Keratinocyte (primary cell): ENCODE measurements around the gene FHOD3. TPM values are rescaled to one million over a fixed set of nuclear protein-coding genes. Genes with fewer than 3 reads are reported as not detected.

Source experiments
- DNase-seq: peaks from one replicate; pipeline ENCODE4 v3.0.0-alpha.2; 2011; ENCODE audit warnings: low read depth, missing footprints, low spot score
- FAIRE-seq: peaks from 2 replicates; lab custom pipeline; 2011; peaks lifted over from hg19 to GRCh38; lab: Jason Lieb, UNC
- H2AFZ ChIP-seq: 2 replicates; pipeline ENCODE4 v1.6.0; 2012; ENCODE audit warnings: low read length, control low read depth, inconsistent platforms; ENCODE audit not compliant: control insufficient read depth
- H3K27ac ChIP-seq: 2 replicates; pipeline ENCODE4 v1.5.1; 2011; ENCODE audit warnings: low read length; ENCODE audit not compliant: control insufficient read depth, insufficient read depth
- H3K27me3 ChIP-seq: 3 replicates; pipeline ENCODE4 v1.6.0; 2011; ENCODE audit warnings: low read length; ENCODE audit not compliant: control insufficient read depth, insufficient read depth; ENCODE audit errors: extremely low read depth
- H3K36me3 ChIP-seq, 2 experiments: 2 replicates in 1 of 2; 3 replicates in 1 of 2; pipeline ENCODE4 v1.5.1; 2011; ENCODE audit warnings: low read length in 2 of 2, mild to moderate bottlenecking in 1 of 2; ENCODE audit not compliant: control insufficient read depth in 2 of 2, insufficient read depth in 2 of 2; ENCODE audit errors: extremely low read depth in 1 of 2
- H3K4me1 ChIP-seq: 3 replicates; pipeline ENCODE4 v1.5.1; 2011; ENCODE audit warnings: low read length; ENCODE audit not compliant: control insufficient read depth, insufficient read depth; ENCODE audit errors: extremely low read depth
- H3K4me2 ChIP-seq: 3 replicates; pipeline ENCODE4 v1.6.0; 2011; ENCODE audit warnings: low read depth, low read length; ENCODE audit not compliant: control insufficient read depth, insufficient read depth; ENCODE audit errors: extremely low read depth
- H3K4me3 ChIP-seq, 3 experiments: fragments of 200-600 bp in 1 of 3; sonication (generic) in 1 of 3; 2 replicates in 2 of 3; 3 replicates in 1 of 3; pipeline ENCODE4 v1.5.1; 2011 to 2016; ENCODE audit warnings: low read length in 3 of 3, mild to moderate bottlenecking in 3 of 3, control low read depth in 2 of 3, inconsistent platforms in 1 of 3, low read depth in 1 of 3, mixed read lengths in 1 of 3, mixed run types in 1 of 3, moderate library complexity in 1 of 3; ENCODE audit not compliant: control insufficient read depth in 2 of 3, insufficient read depth in 2 of 3; ENCODE audit errors: extremely low read depth in 1 of 3
- H3K79me2 ChIP-seq: 2 replicates; pipeline ENCODE4 v1.6.0; 2012; ENCODE audit warnings: low read length; ENCODE audit not compliant: control insufficient read depth, insufficient read depth
- H3K9ac ChIP-seq: 3 replicates; pipeline ENCODE4 v1.6.0; 2011; ENCODE audit warnings: low read length; ENCODE audit not compliant: control insufficient read depth, insufficient read depth; ENCODE audit errors: extremely low read depth
- H3K9me1 ChIP-seq: 3 replicates; pipeline ENCODE4 v1.6.0; 2011; ENCODE audit warnings: low read length; ENCODE audit not compliant: control insufficient read depth, insufficient read depth; ENCODE audit errors: extremely low read depth
- H3K9me3 ChIP-seq: 2 replicates; pipeline ENCODE4 v1.5.1; 2012; ENCODE audit warnings: low read depth, low read length; ENCODE audit not compliant: control insufficient read depth
- H4K20me1 ChIP-seq: 3 replicates; pipeline ENCODE4 v1.6.0; 2011; ENCODE audit warnings: low read length; ENCODE audit not compliant: control insufficient read depth, insufficient read depth; ENCODE audit errors: extremely low read depth
- CTCF ChIP-seq, 3 experiments: IDR thresholded peaks in 1 of 3; conservative IDR thresholded peaks in 1 of 3; optimal IDR thresholded peaks in 1 of 3; 2 replicates in 2 of 3; 3 replicates in 1 of 3; pipeline versions ENCODE3 to v1.5.1; 2011; ENCODE audit warnings: low read length in 3 of 3, mild to moderate bottlenecking in 3 of 3, moderate library complexity in 2 of 3, control low read depth in 1 of 3, inconsistent platforms in 1 of 3; ENCODE audit not compliant: insufficient read depth in 2 of 3; ENCODE audit errors: extremely low read depth in 1 of 3
- EZH2 ChIP-seq: IDR thresholded peaks from one replicate; pipeline ENCODE4 v1.6.1; 2012; ENCODE audit warnings: inconsistent platforms, mild to moderate bottlenecking, low read length, moderate library complexity
- dilution Hi-C: fragments of 300-500 bp; cut with MboI; formaldehyde crosslinking; loops from one replicate; pipeline ENCODE4 v1.7.0; 2020; ENCODE audit warnings: low sequenced_read_pairs; ENCODE audit not compliant: extremely low pct_ligation_motif_present
- polyA plus RNA-seq, 5 experiments: library from polyadenylated mRNA; depleted of rRNA in 3 of 5; stranded (reverse) in 3 of 5; stranded (forward) in 1 of 5; unstranded in 1 of 5; fragments of >200 nt; gene quantifications; 1 replicate in 1 of 5; 2 replicates in 3 of 5; 3 replicates in 1 of 5; pipeline versions ENCODE4 v1.2.1 to v1.2.3, GENCODE V29; 2011 to 2012; ENCODE audit warnings: missing spikeins in 2 of 5, low read depth in 1 of 5, low replicate concordance in 1 of 5

FHOD3 gene
- polyA plus RNA-seq, 1 donor (not counting 4 experiments of a cell fraction or from before 2014, with no cell fraction given): 7.7 TPM

GRCh38 chr18:36298126-36298741 lies 721 bp downstream of the FHOD3 start:
- dilution Hi-C loops: no loop called here

GRCh38 chr18:36299015-36299414 lies 1.5 kb downstream of the FHOD3 start:
- Histone ChIP-seq H3K27me3 (no peaks in the 10 kb centered on the region), H4K20me1 (no peaks in the 10 kb centered on the region), H3K79me2 (peaks cover 1% of the 10 kb centered on the region), H3K9ac (no peak overlapping the region), H3K4me1 (peaks cover 12% of the 10 kb centered on the region), H2AFZ (no peak overlapping the region), H3K9me1 (no peaks in the 10 kb centered on the region), H3K4me3 (no peak overlapping the region), H3K36me3 (no peaks in the 10 kb centered on the region), H3K4me2 (no peak overlapping the region), H3K27ac (no peak overlapping the region), H3K9me3 (no peaks in the 10 kb centered on the region)
- TF ChIP-seq CTCF (optimal IDR thresholded peaks at IDR 0.05 in 1 of 3, IDR thresholded peaks at IDR 0.05 in 1 of 3, conservative IDR thresholded peaks at IDR 0.05 in 1 of 3; ENCODE audit: extremely low read depth in 1 of 3, insufficient read depth in 2 of 3, low read length in 3 of 3) (no peak), EZH2 (no peak)
- dilution Hi-C loops: no loop called here
- DNase-seq (no peak), FAIRE-seq (no peak)

More at GRCh38 chr18:36298126-36298741, 721 bp downstream of the FHOD3 start:
- peak overlapping the region; percentile 53 to 80 (median 58) for H3K4me3 ChIP-seq
- TF ChIP-seq CTCF (optimal IDR thresholded peaks at IDR 0.05 in 1 of 3, IDR thresholded peaks at IDR 0.05 in 1 of 3, conservative IDR thresholded peaks at IDR 0.05 in 1 of 3; ENCODE audit: extremely low read depth in 1 of 3, insufficient read depth in 2 of 3, low read length in 3 of 3) (no peak), EZH2 (no peak)
- H3K9me3 ChIP-seq: no peaks in the 10 kb centered on the region
- no peaks in the 10 kb centered on the region for H4K20me1 ChIP-seq
- H3K36me3 ChIP-seq: no peaks in the 10 kb centered on the region
- peaks cover 1% of the 10 kb centered on the region for H3K79me2 ChIP-seq
- peak overlapping the region; percentile 48 for H2AFZ ChIP-seq
- no peaks in the 10 kb centered on the region for H3K27me3 ChIP-seq
- peaks cover 8% of the 10 kb centered on the region for H3K4me1 ChIP-seq
- H3K27ac ChIP-seq: no peak overlapping the region
- DNase-seq: no peak
- H3K9me1 ChIP-seq: no peaks in the 10 kb centered on the region
- no peak for FAIRE-seq
- H3K9ac ChIP-seq: peak overlapping the region; percentile 53
- H3K4me2 ChIP-seq: peak overlapping the region; percentile 68
